HG03159 (cell line): ENCODE data around the gene INSIG1.

Experiments used
- ATAC-seq: cut with Tn5 transposase; IDR thresholded peaks from one replicate; pipeline ENCODE4 v1.9.1; 2021; ENCODE audit warnings: mild to moderate bottlenecking, moderate library complexity; ENCODE audit not compliant: unreplicated experiment

INSIG1 gene

DNA sequence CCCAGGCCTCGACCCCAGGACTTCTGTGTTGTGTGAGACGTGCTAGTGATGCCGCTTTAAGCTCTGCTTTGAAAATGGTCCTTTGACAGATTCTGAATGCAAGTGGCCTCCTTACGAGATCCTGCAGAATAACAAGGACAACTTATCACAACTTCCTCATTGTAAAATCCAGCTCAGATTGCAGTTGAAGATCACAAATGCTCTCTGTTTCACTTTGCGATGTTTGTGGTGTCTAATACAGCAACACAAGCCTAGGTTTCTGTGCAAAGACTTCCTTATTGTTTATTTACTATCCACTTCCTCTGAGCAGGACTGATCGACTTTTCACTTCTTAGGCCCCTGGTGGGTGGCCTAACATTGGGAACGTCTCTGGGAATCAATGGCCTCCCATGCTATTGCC lies 31.7 kb upstream of the INSIG1 start:
- no peak for ATAC-seq

DNA sequence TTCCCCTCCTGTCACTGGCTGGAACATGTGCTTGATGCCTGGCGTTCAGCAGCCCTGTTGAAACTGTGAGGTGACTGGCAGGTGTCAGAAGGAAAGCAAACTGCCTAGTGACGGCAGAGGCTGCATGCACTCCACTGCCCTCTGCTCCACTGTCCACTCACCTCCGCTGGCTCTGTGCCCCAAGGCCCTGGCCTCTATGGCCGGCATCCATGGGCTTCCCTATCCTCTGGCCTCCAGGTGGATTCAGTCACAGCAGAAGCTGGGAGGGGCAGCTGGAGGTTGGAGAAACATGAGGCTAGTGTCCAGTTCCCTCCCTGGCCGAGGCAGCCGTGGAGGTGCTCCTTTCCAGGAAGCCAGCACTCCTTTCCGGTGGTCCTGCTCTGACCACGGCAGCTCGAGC lies 31.2 kb upstream of the INSIG1 start:
- no peak for ATAC-seq

- no peak for ATAC-seq
These were observed 30.7 kb upstream of the INSIG1 start for GRCh38 chr7:155267023-155267422.

- ATAC-seq, result no peak
These were observed 30.2 kb upstream of the INSIG1 start for GRCh38 chr7:155267436-155267835.

DNA sequence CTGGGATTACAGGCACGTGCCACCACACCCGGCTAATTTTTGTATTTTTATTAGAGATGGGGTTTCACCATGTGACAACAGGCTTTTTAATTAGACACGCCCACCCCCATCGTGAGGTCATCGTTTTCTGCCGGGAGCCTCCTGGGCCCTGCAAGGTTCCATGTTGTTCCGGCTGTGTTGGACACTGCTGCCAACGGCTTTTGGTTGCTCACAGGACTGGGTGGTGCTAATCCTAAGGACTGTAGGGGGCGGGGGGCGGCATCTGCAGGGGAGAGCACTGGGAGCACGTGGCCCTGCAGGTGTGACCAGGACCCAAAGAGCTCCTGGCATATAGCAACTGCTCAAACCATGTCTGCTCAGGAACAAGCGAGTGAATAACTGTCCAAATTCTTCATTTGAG lies 29.5 kb upstream of the INSIG1 start:
- no peak for ATAC-seq

GRCh38 chr7:155268921-155269650 lies 28.6 kb upstream of the INSIG1 start:
- ATAC-seq, result no peak

DNA sequence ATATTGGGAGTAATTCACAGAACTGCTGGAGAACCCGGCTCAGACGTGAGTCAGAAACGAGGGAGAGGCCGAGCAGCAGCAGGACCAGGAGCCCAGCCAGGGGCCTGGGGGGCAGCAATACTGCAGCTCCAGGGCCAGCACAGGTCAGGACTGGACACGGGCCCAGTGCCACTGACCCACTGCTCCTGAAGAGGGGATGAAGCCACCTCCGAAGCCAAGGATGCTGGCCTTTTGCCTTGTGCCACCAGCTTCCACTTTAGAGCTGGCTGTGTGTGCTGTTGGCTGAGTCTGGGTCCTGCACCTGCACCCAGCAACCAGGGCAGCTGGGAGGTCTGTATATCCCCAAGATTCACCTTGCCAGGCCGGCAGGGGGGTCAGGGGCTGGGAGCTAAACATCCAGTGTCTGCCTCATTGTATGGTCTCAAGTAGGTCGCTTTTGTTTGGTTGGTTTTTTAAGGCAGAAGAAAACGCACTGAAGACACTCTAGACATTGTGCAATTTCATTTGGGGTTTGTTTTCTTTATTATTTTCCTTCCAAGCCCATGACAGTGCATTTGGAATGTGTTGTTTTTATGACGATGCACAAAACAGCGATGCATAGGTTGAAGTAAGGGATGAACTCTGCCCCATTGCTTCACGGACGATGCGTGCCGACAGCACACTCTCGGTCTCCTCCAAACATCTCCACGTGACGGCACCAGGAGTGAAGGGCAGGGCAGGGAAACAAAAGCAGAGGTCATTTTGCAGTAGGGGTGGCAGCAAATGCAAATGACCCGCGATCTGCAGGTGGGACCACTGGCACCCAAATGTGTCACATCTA lies 27.7 kb upstream of the INSIG1 start:
- ATAC-seq, result no peak

DNA sequence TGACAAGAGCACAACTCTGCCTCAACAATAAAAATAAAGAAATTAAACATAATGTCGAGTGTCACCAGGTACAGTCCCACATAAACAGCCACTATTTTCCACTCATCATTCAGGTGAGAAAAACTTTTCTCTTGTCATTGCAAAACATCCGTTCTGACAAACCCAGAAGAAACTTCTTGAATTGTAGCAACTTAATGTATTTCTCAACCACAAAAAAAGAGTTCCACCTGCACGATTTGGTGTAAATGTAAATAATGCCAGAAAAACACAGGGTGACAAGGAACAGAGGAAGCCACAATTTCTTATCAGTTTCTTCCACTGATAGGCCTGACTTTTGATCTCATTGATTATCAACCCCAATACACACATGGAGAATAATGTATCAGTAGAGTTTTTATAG lies 26.8 kb upstream of the INSIG1 start:
- ATAC-seq, result no peak

- no peak for ATAC-seq
These were observed 22.9 kb upstream of the INSIG1 start for GRCh38 chr7:155274633-155275355.

DNA sequence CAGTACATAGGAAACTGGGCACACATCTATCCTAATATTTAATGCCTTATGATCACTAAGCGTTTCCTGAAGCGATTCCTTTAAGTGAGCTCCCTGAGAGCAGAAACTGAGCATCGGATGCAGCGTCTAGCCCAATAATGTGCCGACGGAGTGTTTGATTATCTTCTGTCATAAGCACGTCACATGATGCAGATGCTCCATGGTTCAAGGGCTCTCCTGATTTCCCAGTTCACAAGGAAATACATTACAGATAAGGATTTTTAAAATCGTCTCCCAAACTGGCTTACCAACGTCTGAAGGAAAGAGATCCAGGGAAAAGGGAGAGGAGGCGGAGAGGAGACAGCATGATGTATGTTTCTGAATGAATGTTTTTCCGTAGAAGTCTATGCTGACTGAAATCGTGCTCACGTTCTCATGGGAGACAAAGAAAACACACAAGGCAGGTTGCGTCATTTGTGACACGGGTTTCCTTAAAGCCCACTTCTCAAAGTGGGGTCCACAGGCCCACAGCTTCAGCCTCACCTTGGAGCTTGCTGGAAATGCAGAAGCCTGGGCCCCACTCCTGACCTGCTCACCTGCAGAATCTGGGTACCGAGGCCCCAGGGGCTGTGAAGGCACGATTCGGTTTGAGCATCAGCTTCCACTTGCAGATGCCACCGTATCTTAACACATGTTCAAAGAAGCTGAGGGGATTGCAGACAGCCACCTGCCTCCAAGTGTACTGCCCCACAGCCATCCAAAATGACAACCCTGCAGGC lies 21.5 kb upstream of the INSIG1 start:
- no peak for ATAC-seq

DNA sequence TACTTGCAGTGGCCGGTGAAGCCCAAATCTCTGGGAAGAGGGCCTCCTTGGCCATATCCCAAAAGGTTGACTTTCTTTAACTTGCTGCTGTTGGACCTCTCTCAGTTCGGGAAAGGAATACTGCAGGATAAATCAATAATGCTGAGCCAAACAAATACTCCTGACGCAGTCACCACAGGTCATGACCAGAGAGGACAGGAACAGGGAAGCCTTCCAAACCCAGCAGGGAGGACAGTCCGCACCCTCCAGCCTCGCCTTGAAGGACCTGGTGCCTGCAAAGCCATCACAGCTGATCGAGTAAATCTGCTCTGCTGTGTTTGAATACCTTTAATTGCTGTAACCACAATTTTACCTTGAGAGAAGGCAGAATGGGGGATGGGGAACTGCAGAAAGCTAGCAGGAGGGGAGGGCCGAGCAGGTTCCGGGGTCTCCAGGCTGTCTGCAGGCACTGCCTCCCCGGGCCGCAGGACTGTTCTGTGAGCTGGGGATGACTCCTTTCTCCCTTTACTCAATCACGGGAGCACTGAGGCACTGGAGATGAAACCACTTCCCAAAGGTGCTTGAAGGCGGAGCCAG lies 20.8 kb upstream of the INSIG1 start:
- no peak for ATAC-seq

- no peak for ATAC-seq
These were observed 20.2 kb upstream of the INSIG1 start for GRCh38 chr7:155277385-155277994.

GRCh38 chr7:155278921-155279320 lies 18.8 kb upstream of the INSIG1 start:
- no peak for ATAC-seq

- ATAC-seq, result no peak
These were observed 17.8 kb upstream of the INSIG1 start for GRCh38 chr7:155279787-155280445.

DNA sequence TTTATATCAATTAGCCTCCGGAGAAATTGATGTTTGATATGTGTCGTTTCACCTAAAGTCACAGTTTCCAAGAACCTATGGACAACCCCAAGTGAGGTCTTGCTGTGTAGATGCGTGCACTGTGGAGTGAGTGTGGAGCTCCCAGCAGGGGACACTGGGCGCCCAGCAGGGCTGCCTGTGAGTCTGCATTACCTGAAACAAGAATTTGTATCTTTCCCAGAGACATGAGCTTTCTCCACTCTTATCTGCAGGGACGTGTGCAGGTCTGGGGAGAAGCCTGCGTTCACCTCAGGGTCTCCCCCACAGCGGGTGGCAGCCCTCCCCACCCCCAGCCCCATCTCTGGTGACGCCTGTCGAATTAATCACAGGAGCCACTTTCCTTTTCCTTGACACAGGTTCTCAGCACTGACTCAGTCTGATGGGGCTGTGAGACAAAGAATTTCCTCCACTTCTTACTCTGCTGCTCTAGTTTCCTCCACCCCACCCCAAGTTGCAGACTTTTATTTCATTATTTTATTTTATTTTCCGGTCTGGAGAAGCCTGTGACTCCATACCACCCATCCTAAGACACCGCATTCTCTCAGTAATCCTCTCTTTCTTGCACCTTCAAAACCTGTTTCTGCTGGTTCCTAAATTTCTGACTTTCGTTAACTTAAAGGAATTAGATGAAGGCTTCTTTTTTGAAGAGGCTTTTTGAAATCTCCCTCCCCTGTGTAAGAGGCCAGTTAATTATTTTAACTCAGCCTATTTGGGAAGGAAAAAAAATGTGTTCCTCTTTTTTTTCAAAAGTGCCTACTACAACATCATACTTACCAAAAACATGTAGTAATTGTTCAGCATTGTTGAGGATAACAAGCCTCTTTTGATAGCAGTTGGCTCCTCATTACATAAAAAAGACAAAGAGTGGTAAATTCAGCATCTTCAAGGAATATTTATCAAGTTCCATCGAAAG lies 17.0 kb upstream of the INSIG1 start:
- no peak for ATAC-seq

- no peak for ATAC-seq
These were observed 16.2 kb upstream of the INSIG1 start for GRCh38 chr7:155281398-155281969.

DNA sequence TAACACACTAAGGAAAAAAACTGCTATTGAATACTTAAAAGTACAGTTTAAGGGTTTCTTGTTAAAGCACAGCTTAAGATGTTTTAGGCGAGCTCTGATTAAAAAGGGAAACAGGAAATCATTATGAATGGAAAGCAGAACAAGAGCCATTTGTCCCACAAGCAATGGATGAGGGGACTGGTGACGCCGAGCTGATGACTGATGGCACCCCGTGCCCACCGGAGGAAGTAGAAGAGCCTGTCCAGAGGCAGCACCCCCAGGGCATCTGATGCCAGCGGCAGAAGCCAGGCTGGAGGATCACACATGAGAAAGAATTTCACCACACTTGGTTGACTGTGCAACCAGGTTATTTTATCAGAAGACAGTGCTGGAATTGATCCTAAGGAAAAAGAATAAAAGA lies 15.0 kb upstream of the INSIG1 start:
- ATAC-seq, result no peak

GRCh38 chr7:155283565-155284194 lies 14.0 kb upstream of the INSIG1 start:
- ATAC-seq, result peak; percentile 81
